GM12892 (cell line): ENCODE data around the gene FREM1.

Experiments
- POLR2A ChIP-seq: IDR thresholded peaks from 2 replicates; pipeline ENCODE4 v1.6.1; 2011; ENCODE audit warnings: low read depth, low read length, control low read depth
- POLR2AphosphoS5 ChIP-seq: IDR thresholded peaks from 2 replicates; pipeline ENCODE4 v1.6.1; 2011; ENCODE audit warnings: low read depth, low read length, control low read depth
- TAF1 ChIP-seq: IDR thresholded peaks from 2 replicates; pipeline ENCODE4 v1.6.1; 2011; ENCODE audit warnings: low read depth, mild to moderate bottlenecking, control low read depth, low read length, borderline replicate concordance

DNA sequence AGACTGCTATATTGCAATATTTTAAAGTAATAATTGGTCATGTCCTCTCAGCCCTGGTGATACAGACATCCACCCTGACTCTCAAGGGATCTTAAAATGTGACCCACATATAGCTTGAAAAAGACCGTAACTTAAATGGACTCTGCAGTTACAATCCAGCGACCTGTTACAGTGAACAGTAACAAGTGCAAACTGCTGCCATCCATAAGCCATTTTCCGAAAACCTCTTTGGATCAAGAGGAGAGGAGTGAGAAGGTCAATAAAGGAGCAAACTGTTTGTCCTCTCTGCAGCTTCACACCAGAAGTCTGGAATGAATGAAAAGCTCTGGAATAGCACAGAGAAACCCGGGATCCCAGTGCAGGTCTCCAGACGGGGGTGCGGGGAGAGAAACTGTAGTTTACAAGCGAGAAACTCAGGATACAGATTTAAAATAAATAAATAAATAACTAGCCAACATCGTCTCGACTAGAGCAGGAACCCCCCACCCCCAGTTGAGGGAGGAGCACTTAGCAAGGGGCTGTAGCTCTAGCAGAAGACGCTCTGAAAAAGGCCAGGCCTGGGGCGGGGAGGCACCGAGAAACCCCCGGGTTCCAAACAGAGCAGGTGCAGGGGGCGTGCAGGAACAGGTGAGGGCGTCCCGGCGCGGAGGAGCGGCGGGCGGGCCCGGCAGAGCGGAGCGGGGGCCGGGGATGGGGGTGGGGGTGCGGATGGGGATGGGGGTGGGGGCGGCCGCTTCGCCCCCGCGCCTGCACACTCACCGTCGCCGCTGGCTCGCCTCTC is 217.6 kb downstream of the FREM1 start:
- no peak for TF ChIP-seq TAF1
- no peak for TF ChIP-seq POLR2A
- TF ChIP-seq POLR2AphosphoS5 = no peak
